OCI-LY7 (cell line): ENCODE data around the gene TRA2B. TPM values are rescaled to one million over a fixed set of nuclear protein-coding genes. Genes with fewer than 3 reads are reported as not detected.

Experiments
- BruUV-seq: library from RNA; stranded (reverse); fragments of 400-500 nt; replicated peaks from 2 replicates; lab custom pipeline; 2021; lab: Mats Ljungman, UMichigan
- CTCF ChIA-PET: fragments of 300-600 bp; sonication (Branson Sonifier 250); formaldehyde crosslinking; loops from one replicate; lab custom pipeline; 2022; ENCODE audit warnings: antibody characterized with exemption; ENCODE audit not compliant: unreplicated experiment; lab: Charles Lee
- POLR2A ChIA-PET: fragments of 300-600 bp; sonication (Branson Sonifier 250); formaldehyde crosslinking; loops from one replicate; lab custom pipeline; 2022; ENCODE audit warnings: antibody characterized with exemption; lab: Charles Lee
- DNase-seq: peaks from one replicate; pipeline ENCODE4 v3.0.0-alpha.2; 2015; ENCODE audit warnings: low spot score
- H2AFZ ChIP-seq: fragments of 200-600 bp; sonication (generic), shearing (Covaris generic); 2 replicates; pipeline ENCODE4 v1.6.1; 2014; ENCODE audit warnings: mild to moderate bottlenecking, antibody characterized with exemption, low read length, moderate library complexity
- H3K27ac ChIP-seq: fragments of 200-600 bp; sonication (generic); 2 replicates; pipeline ENCODE4 v1.5.1; 2014; ENCODE audit warnings: mixed run types, low read depth, mild to moderate bottlenecking, moderate library complexity, low read length, inconsistent platforms; ENCODE audit not compliant: poor library complexity, severe bottlenecking
- H3K36me3 ChIP-seq: fragments of 200-600 bp; sonication (generic); 2 replicates; pipeline ENCODE4 v1.6.1; 2014; ENCODE audit warnings: mild to moderate bottlenecking, antibody characterized with exemption, low read length, moderate library complexity, mixed read lengths; ENCODE audit not compliant: insufficient read depth
- H3K4me1 ChIP-seq: fragments of 200-600 bp; sonication (generic); 2 replicates; pipeline ENCODE4 v1.5.1; 2014; ENCODE audit warnings: mild to moderate bottlenecking, low read length; ENCODE audit not compliant: insufficient read depth, poor library complexity, severe bottlenecking
- H3K4me2 ChIP-seq: fragments of 200-600 bp; sonication (generic); 2 replicates; pipeline ENCODE4 v1.6.1; 2014; ENCODE audit warnings: mild to moderate bottlenecking, low read length
- H3K4me3 ChIP-seq: fragments of 200-600 bp; sonication (generic); 2 replicates; pipeline ENCODE4 v1.5.1; 2014; ENCODE audit warnings: mild to moderate bottlenecking, low read depth, low read length; ENCODE audit not compliant: poor library complexity, severe bottlenecking
- H3K79me2 ChIP-seq: fragments of 200-600 bp; sonication (generic); 2 replicates; pipeline ENCODE4 v1.6.1; 2016; ENCODE audit warnings: low read depth, mild to moderate bottlenecking, low read length, moderate library complexity, mixed read lengths; ENCODE audit not compliant: insufficient read depth
- H3K9me2 ChIP-seq: fragments of 200-600 bp; sonication (generic); 2 replicates; pipeline ENCODE4 v1.6.1; 2016; ENCODE audit warnings: mild to moderate bottlenecking, low read length, mixed read lengths; ENCODE audit not compliant: insufficient read depth
- H3K9me3 ChIP-seq: fragments of 200-600 bp; sonication (generic); 2 replicates; pipeline ENCODE4 v1.6.1; 2014; ENCODE audit warnings: mild to moderate bottlenecking, mixed run types, low read length, mixed read lengths
- H4K20me1 ChIP-seq: fragments of 200-600 bp; sonication (generic); 2 replicates; pipeline ENCODE4 v1.6.1; 2014; ENCODE audit warnings: mild to moderate bottlenecking, antibody characterized with exemption, low read length, moderate library complexity, mixed read lengths; ENCODE audit not compliant: insufficient read depth
- CTCF ChIP-seq: fragments of 200-600 bp; sonication (generic); conservative IDR thresholded peaks from 2 replicates; pipeline ENCODE4 v1.5.1; 2014; ENCODE audit warnings: mild to moderate bottlenecking, antibody characterized with exemption, low read length, moderate library complexity, mixed read lengths
- EZH2phosphoT487 ChIP-seq: fragments of 200-600 bp; sonication (generic); IDR thresholded peaks from 2 replicates; pipeline ENCODE4 v1.6.1; 2018; ENCODE audit warnings: low read depth, borderline replicate concordance, mild to moderate bottlenecking, mixed run types, antibody characterized with exemption, low read length, moderate library complexity, mixed read lengths
- intact Hi-C: fragments of 100-400 bp; cut with micrococcal nuclease; formaldehyde crosslinking; loops from one replicate; pipeline ENCODE4 v1.10.0; 2022; ENCODE audit not compliant: unreplicated experiment
- total RNA-seq, 2 experiments: library from RNA; depleted of rRNA in 1 of 2; stranded (reverse); fragments of >200 nt in 1 of 2; shearing (Covaris generic) in 1 of 2; gene quantifications; 2 replicates each; pipeline ENCODE4 v1.2.3, GENCODE V29; 2014 to 2022

Gene TRA2B
- total RNA-seq, 2 experiments from 2014 or later = 325 to 349 TPM

GRCh38 chr3:185933374-185934173, 4.2 kb downstream of the TRA2B start:
- H3K4me3 ChIP-seq = peak overlapping the region; percentile 92
- H3K27ac ChIP-seq = no peak overlapping the region
- H3K79me2 ChIP-seq = peaks cover 92% of the 10 kb centered on the region
- intact Hi-C loops = loop anchor here (5.0 to 10.0 kb wide), 3 partner anchors 339 to 1121 kb away; partner anchors contain the start of gene VPS8
- peaks cover 84% of the 10 kb centered on the region for H4K20me1 ChIP-seq
- POLR2A ChIA-PET = interaction anchor here (0.7 to 1.5 kb wide), 4 partner anchors 10 to 637 kb away, joined by 3 to 5 read pairs (median 3); partner anchors contain the start of gene DNAJB11
- TF ChIP-seq EZH2phosphoT487 (no peak), CTCF (no peak)
- CTCF ChIA-PET = no interaction called here
- H2AFZ ChIP-seq = no peak overlapping the region
- BruUV-seq = no TSS peak
- H3K4me1 ChIP-seq = peaks cover 61% of the 10 kb centered on the region
- no peaks in the 10 kb centered on the region for H3K9me2 ChIP-seq
- no peaks in the 10 kb centered on the region for H3K9me3 ChIP-seq
- H3K36me3 ChIP-seq = peaks cover 88% of the 10 kb centered on the region
- no peak for DNase-seq
- H3K4me2 ChIP-seq = peak overlapping the region; percentile 88

GRCh38 chr3:185931777-185932612, 5.8 kb downstream of the TRA2B start:
- no peak for DNase-seq
- CTCF ChIA-PET = interaction anchor here (1.4 kb wide), 1 partner anchor 11 kb away, joined by 4 read pairs; no protein-coding TSS in a partner anchor
- Histone ChIP-seq H3K4me2 (peak overlapping the region; percentile 88), H2AFZ (no peak overlapping the region), H3K4me1 (peaks cover 72% of the 10 kb centered on the region), H3K36me3 (peaks cover 98% of the 10 kb centered on the region), H3K27ac (no peak overlapping the region), H4K20me1 (peaks cover 99% of the 10 kb centered on the region), H3K4me3 (peak overlapping the region; percentile 92), H3K9me3 (no peaks in the 10 kb centered on the region), H3K9me2 (no peaks in the 10 kb centered on the region), H3K79me2 (peaks cover 100% of the 10 kb centered on the region)
- no TSS peak for BruUV-seq
- TF ChIP-seq EZH2phosphoT487 (no peak), CTCF (no peak)
- POLR2A ChIA-PET = interaction anchor here (0.6 to 2.1 kb wide), 10 partner anchors 9 to 1570 kb away, joined by 3 to 9 read pairs (median 5); partner anchors contain the start of gene DNAJB11
- intact Hi-C loops = loop anchor here (5.0 to 10.0 kb wide), 3 partner anchors 337 to 1120 kb away; partner anchors contain the start of gene VPS8
